ENCODE data around the gene SORCS3. TPM values are rescaled to one million over a fixed set of nuclear protein-coding genes. Genes with fewer than 3 reads are reported as not detected.

The SORCS3 gene
- total and polyA plus RNA-seq, 4 donors, result 0.93 TPM; not detected in 3

- WGBS, result 54% methylated on average over 4 of the region's 4 CpGs
- TF ChIP-seq SP1 (IDR thresholded peaks at IDR 0.05) (no peak), FOXA1 (IDR thresholded peaks at IDR 0.05) (no peak), TAF1 (conservative IDR thresholded peaks at IDR 0.05) (no peak), MAX (IDR thresholded peaks at IDR 0.05) (no peak), ATF3 (IDR thresholded peaks at IDR 0.05) (no peak), REST (IDR thresholded peaks at IDR 0.05) (no peak), RXRA (IDR thresholded peaks at IDR 0.05) (no peak), RAD21 (IDR thresholded peaks at IDR 0.05) (no peak), HNF4G (IDR thresholded peaks at IDR 0.05) (no peak), EGR1 (IDR thresholded peaks at IDR 0.05; ENCODE audit: low read depth in 2 of 2) (no peak), YY1 (IDR thresholded peaks at IDR 0.05) (no peak), JUND (IDR thresholded peaks at IDR 0.05) (no peak)
- TF ChIP-seq, protein P1, sequence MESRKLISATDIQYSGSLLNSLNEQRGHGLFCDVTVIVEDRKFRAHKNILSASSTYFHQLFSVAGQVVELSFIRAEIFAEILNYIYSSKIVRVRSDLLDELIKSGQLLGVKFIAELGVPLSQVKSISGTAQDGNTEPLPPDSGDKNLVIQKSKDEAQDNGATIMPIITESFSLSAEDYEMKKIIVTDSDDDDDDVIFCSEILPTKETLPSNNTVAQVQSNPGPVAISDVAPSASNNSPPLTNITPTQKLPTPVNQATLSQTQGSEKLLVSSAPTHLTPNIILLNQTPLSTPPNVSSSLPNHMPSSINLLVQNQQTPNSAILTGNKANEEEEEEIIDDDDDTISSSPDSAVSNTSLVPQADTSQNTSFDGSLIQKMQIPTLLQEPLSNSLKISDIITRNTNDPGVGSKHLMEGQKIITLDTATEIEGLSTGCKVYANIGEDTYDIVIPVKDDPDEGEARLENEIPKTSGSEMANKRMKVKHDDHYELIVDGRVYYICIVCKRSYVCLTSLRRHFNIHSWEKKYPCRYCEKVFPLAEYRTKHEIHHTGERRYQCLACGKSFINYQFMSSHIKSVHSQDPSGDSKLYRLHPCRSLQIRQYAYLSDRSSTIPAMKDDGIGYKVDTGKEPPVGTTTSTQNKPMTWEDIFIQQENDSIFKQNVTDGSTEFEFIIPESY (IDR thresholded peaks at IDR 0.05), result no peak
- peaks cover 0 to 8% (median 0%) of the 10 kb centered on the region in 4 donors for H3K27me3 ChIP-seq (ENCODE audit: control insufficient read depth in 4 of 4, insufficient read depth in 4 of 4, low read length in 3 of 4)
- H3K9me3 ChIP-seq (ENCODE audit: control insufficient read depth in 4 of 4, low read length in 3 of 4), result no peaks in the 10 kb centered on the region
- no peak for DNase-seq (ENCODE audit: low spot score)
- H3K36me3 ChIP-seq (ENCODE audit: control insufficient read depth in 4 of 4, insufficient read depth in 3 of 4, low read depth in 1 of 4, low read length in 3 of 4), result no peaks in the 10 kb centered on the region
- H3K4me3 ChIP-seq (ENCODE audit: low read depth in 1 of 3, low read length in 3 of 3), result no peak overlapping the region
- H3K4me1 ChIP-seq (ENCODE audit: control insufficient read depth in 4 of 4, insufficient read depth in 4 of 4, low read length in 3 of 4), result no peaks in the 10 kb centered on the region
- no peak overlapping the region for H3K27ac ChIP-seq (ENCODE audit: low read depth in 1 of 2, low read length in 2 of 2)
- no peak overlapping the region for H3K9ac ChIP-seq (ENCODE audit: low read depth in 1 of 2, low read length in 2 of 2)
Observed at GRCh38 chr10:104897696-104898095, 256.6 kb downstream of the SORCS3 start.

- no peaks in the 10 kb centered on the region for H3K4me1 ChIP-seq (ENCODE audit: control insufficient read depth in 4 of 4, insufficient read depth in 4 of 4, low read length in 3 of 4)
- no peak overlapping the region for H3K4me3 ChIP-seq (ENCODE audit: low read depth in 1 of 3, low read length in 3 of 3)
- no peak overlapping the region for H3K27ac ChIP-seq (ENCODE audit: low read depth in 1 of 2, low read length in 2 of 2)
- no peaks in the 10 kb centered on the region for H3K36me3 ChIP-seq (ENCODE audit: control insufficient read depth in 4 of 4, insufficient read depth in 3 of 4, low read depth in 1 of 4, low read length in 3 of 4)
- H3K27me3 ChIP-seq (ENCODE audit: control insufficient read depth in 4 of 4, insufficient read depth in 4 of 4, low read length in 3 of 4), result peaks cover 0 to 8% (median 0%) of the 10 kb centered on the region in 4 donors
- no peaks in the 10 kb centered on the region for H3K9me3 ChIP-seq (ENCODE audit: control insufficient read depth in 4 of 4, low read length in 3 of 4)
- no peak for DNase-seq (ENCODE audit: low spot score)
- H3K9ac ChIP-seq (ENCODE audit: low read depth in 1 of 2, low read length in 2 of 2), result no peak overlapping the region
- TF ChIP-seq FOXA1 (IDR thresholded peaks at IDR 0.05), result no peak
- no peak for TF ChIP-seq REST (IDR thresholded peaks at IDR 0.05)
- no peak for TF ChIP-seq JUND (IDR thresholded peaks at IDR 0.05)
- no peak for TF ChIP-seq EGR1 (IDR thresholded peaks at IDR 0.05; ENCODE audit: low read depth in 2 of 2)
- no peak for TF ChIP-seq TAF1 (conservative IDR thresholded peaks at IDR 0.05)
- TF ChIP-seq, protein P2, sequence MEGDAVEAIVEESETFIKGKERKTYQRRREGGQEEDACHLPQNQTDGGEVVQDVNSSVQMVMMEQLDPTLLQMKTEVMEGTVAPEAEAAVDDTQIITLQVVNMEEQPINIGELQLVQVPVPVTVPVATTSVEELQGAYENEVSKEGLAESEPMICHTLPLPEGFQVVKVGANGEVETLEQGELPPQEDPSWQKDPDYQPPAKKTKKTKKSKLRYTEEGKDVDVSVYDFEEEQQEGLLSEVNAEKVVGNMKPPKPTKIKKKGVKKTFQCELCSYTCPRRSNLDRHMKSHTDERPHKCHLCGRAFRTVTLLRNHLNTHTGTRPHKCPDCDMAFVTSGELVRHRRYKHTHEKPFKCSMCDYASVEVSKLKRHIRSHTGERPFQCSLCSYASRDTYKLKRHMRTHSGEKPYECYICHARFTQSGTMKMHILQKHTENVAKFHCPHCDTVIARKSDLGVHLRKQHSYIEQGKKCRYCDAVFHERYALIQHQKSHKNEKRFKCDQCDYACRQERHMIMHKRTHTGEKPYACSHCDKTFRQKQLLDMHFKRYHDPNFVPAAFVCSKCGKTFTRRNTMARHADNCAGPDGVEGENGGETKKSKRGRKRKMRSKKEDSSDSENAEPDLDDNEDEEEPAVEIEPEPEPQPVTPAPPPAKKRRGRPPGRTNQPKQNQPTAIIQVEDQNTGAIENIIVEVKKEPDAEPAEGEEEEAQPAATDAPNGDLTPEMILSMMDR (IDR thresholded peaks at IDR 0.05; ENCODE audit: low read depth, low read length, missing input control), result no peak
- TF ChIP-seq ATF3 (IDR thresholded peaks at IDR 0.05), result no peak
- no peak for TF ChIP-seq MAX (IDR thresholded peaks at IDR 0.05)
- TF ChIP-seq FOXA2 (IDR thresholded peaks at IDR 0.05), result no peak
- TF ChIP-seq RAD21 (IDR thresholded peaks at IDR 0.05), result no peak
- TF ChIP-seq HNF4A (conservative IDR thresholded peaks at IDR 0.05), result no peak
- TF ChIP-seq RXRA (IDR thresholded peaks at IDR 0.05), result no peak
- no peak for TF ChIP-seq HNF4G (IDR thresholded peaks at IDR 0.05)
- TF ChIP-seq GABPA (IDR thresholded peaks at IDR 0.05 in 1 of 2, conservative IDR thresholded peaks at IDR 0.05 in 1 of 2), result no peak
- TF ChIP-seq, protein P1 (IDR thresholded peaks at IDR 0.05), result no peak
Observed at GRCh38 chr10:104899779-104900178, 258.7 kb downstream of the SORCS3 start.
